Stomach (tissue), 9 donors: ENCODE data around the gene FAM107B. TPM values are rescaled to one million over a fixed set of nuclear protein-coding genes. Genes with fewer than 3 reads are reported as not detected.

Experiments used
- DNase-seq, 2 donors: peaks; one replicate each; pipeline versions ENCODE4 v3.0.0 to v3.0.0-alpha.2; 2013 to 2019
- H3K27ac ChIP-seq, 5 donors: fragments of 200-600 bp in 4 of 5; sonication (generic) in 4 of 5; one replicate each; pipeline ENCODE4 v1.5.1; 2013 to 2019; ENCODE audit warnings: mild to moderate bottlenecking in 1 of 5, moderate library complexity in 1 of 5
- H3K27me3 ChIP-seq, 3 donors: fragments of 200-600 bp; sonication (generic); one replicate each; pipeline ENCODE4 v1.5.1; 2017 to 2019; ENCODE audit warnings: mixed run types in 1 of 3
- H3K36me3 ChIP-seq, 4 donors: fragments of 200-600 bp; sonication (generic); 1 replicate in 3 of 4; 2 replicates in 1 of 4; pipeline ENCODE4 v1.5.1; 2016 to 2019
- H3K4me1 ChIP-seq, 4 donors: fragments of 200-600 bp; sonication (generic); one replicate each; pipeline ENCODE4 v1.5.1; 2016 to 2019
- H3K4me3 ChIP-seq, 4 donors: fragments of 200-600 bp; sonication (generic) in 3 of 4; one replicate each; pipeline ENCODE4 v1.5.1; 2016 to 2019; ENCODE audit warnings: mild to moderate bottlenecking in 1 of 4
- H3K9me3 ChIP-seq, 4 donors: fragments of 200-600 bp; sonication (generic); one replicate each; pipeline ENCODE4 v1.5.1; 2016 to 2019
- EP300 ChIP-seq: sonication (generic); formaldehyde crosslinking; IDR thresholded peaks from one replicate; pipeline ENCODE4 v1.6.1; 2017; ENCODE audit warnings: antibody characterized with exemption
- POLR2A ChIP-seq, 4 donors: fragments of 450-650 bp; IDR thresholded peaks; one replicate each; pipeline ENCODE4 v1.6.1; 2016; ENCODE audit warnings: antibody characterized with exemption in 4 of 4, control low read depth in 2 of 4, mild to moderate bottlenecking in 1 of 4, moderate library complexity in 1 of 4
- POLR2AphosphoS5 ChIP-seq, 3 donors: sonication (generic); formaldehyde crosslinking; IDR thresholded peaks; one replicate each; pipeline ENCODE4 v1.6.1; 2016; ENCODE audit warnings: antibody characterized with exemption in 3 of 3
- WGBS, 5 donors: extraction: QIAGEN DNeasy Blood & Tissue Kit in 3 of 5; methylation state at CpG; one replicate each; pipeline versions ENCODE4 v1.1.5 to v1.1.7; 2013 to 2018; 5-methylcytosine and 5-hydroxymethylcytosine counted together
- intact Hi-C: fragments of 100-400 bp; cut with DNase I; formaldehyde crosslinking; loops from one replicate; pipeline ENCODE4 v1.15.1; 2023; ENCODE audit warnings: low total_unique reads
- polyA plus RNA-seq, 3 donors: library from polyadenylated mRNA; stranded (reverse); fragments of 200-250 nt; gene quantifications; one replicate each; pipeline ENCODE4 v1.2.3, GENCODE V29; 2013
- total RNA-seq, 5 donors: library from RNA; depleted of rRNA; stranded (reverse); fragments of >200 nt; gene quantifications; one replicate each; pipeline versions ENCODE4 v1.1.0 to v1.2.3, GENCODE V29; 2014 to 2016
- TF ChIP-seq, protein P1 (sequence below), 7 experiments: fragments of 450-650 bp in 4 of 7; fragments of 200-600 bp in 3 of 7; sonication (generic) in 3 of 7; IDR thresholded peaks; one replicate each; pipeline ENCODE4 v1.5.1; 2016 to 2019; ENCODE audit warnings: antibody characterized with exemption in 7 of 7, control low read depth in 2 of 7, mild to moderate bottlenecking in 1 of 7
- donor health status: healthy with polysubstance abuse.
- donor health status: Bipolar disorder and iron deficiency.
- donor health status: healthy.

Gene FAM107B
- total and polyA plus RNA-seq, 8 donors, result 18.7 to 397 (median 160) TPM

DNA sequence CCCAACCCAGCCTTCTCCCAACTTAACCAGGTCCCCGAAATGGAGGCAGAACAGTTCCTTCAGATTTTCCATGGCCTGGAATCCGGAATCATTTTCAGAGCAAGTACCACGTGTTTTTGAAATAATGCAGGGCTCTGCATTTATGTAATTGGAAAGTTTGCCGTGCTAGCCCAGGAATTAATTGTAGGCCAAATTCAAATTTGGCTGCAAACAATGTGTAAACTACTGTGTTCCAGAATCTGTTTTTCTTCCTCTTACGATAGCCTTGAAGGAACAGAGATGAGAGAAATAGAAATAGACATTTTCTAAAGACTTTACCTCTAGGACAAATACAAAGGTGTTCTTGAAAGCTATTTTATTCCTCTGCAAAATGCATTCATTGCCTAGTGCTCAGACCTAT lies 77.4 kb downstream of the FAM107B start:
- intact Hi-C loops, result no loop called here
- 77 to 88% (median 83%) methylated on average over 5 of the region's 5 CpGs for WGBS, 5 donors
- Histone ChIP-seq H3K36me3 (no peaks in the 10 kb centered on the region), H3K27ac (no peak overlapping the region), H3K4me1 (peaks cover 0 to 6% (median 0%) of the 10 kb centered on the region in 4 donors), H3K27me3 (no peaks in the 10 kb centered on the region), H3K9me3 (no peaks in the 10 kb centered on the region), H3K4me3 (no peak overlapping the region)
- DNase-seq, result no peak
- TF ChIP-seq POLR2A (IDR thresholded peaks at IDR 0.05) (no peak), EP300 (no peak), POLR2AphosphoS5 (IDR thresholded peaks at IDR 0.05) (no peak)
- TF ChIP-seq, protein P1, sequence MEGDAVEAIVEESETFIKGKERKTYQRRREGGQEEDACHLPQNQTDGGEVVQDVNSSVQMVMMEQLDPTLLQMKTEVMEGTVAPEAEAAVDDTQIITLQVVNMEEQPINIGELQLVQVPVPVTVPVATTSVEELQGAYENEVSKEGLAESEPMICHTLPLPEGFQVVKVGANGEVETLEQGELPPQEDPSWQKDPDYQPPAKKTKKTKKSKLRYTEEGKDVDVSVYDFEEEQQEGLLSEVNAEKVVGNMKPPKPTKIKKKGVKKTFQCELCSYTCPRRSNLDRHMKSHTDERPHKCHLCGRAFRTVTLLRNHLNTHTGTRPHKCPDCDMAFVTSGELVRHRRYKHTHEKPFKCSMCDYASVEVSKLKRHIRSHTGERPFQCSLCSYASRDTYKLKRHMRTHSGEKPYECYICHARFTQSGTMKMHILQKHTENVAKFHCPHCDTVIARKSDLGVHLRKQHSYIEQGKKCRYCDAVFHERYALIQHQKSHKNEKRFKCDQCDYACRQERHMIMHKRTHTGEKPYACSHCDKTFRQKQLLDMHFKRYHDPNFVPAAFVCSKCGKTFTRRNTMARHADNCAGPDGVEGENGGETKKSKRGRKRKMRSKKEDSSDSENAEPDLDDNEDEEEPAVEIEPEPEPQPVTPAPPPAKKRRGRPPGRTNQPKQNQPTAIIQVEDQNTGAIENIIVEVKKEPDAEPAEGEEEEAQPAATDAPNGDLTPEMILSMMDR (IDR thresholded peaks at IDR 0.05), result no peak

DNA sequence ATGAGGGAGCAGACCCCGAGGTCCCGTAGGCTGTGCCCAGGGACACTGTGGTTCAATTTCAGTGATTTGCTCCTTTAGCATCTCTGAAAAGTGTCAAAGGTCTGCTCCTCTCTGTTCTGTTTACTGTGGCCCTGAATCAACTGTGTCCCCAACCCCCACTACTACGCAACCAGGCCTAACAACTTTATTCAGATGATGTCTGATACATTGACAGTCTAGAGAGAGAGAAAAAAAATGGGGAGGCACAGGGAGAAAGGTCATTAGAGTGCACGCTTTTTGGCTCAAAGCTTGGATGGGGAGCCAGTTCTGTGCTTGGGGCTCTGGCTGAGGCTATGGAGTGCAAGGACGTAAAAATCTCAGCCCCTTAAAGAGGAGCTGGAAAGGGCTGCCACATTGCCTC lies 77.9 kb downstream of the FAM107B start:
- no peaks in the 10 kb centered on the region for H3K9me3 ChIP-seq
- TF ChIP-seq, protein P1 (IDR thresholded peaks at IDR 0.05), result no peak
- TF ChIP-seq POLR2AphosphoS5 (IDR thresholded peaks at IDR 0.05), result no peak
- no peak for TF ChIP-seq EP300
- TF ChIP-seq POLR2A (IDR thresholded peaks at IDR 0.05), result no peak
- H3K27me3 ChIP-seq, result no peaks in the 10 kb centered on the region
- H3K27ac ChIP-seq, result no peak overlapping the region
- DNase-seq, result no peak
- H3K4me3 ChIP-seq, result no peak overlapping the region
- no peaks in the 10 kb centered on the region for H3K36me3 ChIP-seq
- peaks cover 0 to 6% (median 0%) of the 10 kb centered on the region in 4 donors for H3K4me1 ChIP-seq
- intact Hi-C loops, result no loop called here
- 86 to 92% (median 91%) methylated on average over 5 of the region's 5 CpGs for WGBS, 5 donors

DNA sequence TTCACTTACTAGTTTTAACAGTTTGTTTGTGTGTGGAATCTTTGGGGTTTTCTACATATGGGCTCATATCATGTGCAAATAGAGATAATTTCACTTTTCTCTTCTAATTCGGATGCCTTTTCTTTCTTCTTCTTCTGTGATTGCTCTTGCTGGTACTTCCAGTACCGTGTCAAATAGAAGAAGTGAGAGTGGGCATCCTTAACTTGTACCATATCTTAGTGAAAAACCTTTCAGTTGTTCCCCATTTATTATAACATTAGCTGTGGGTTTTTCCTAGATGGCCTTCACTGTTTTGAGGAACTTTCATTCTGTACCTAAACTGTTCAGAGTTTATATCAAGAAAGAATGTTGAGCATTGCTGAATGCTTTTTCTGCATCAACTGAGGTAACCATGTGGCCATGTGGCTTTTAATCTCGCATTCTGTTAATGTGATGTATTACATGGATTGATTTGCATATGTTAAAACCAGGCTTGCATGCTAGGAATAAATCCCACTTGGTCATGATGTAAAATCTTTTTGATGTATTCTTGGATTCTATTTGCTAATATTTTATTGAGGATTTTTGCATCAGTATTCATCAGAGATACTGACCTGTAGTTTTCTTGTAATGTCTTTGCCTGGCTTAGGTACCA lies 78.7 kb downstream of the FAM107B start:
- DNase-seq, result no peak
- H3K27ac ChIP-seq, result no peak overlapping the region
- peaks cover 0 to 6% (median 0%) of the 10 kb centered on the region in 4 donors for H3K4me1 ChIP-seq
- H3K36me3 ChIP-seq, result no peaks in the 10 kb centered on the region
- no peak overlapping the region for H3K4me3 ChIP-seq
- WGBS, 5 donors, result 63 to 69% (median 66%) methylated on average over 3 of the region's 3 CpGs
- H3K9me3 ChIP-seq, result no peaks in the 10 kb centered on the region
- TF ChIP-seq EP300, result no peak
- TF ChIP-seq, protein P1 (IDR thresholded peaks at IDR 0.05), result no peak
- H3K27me3 ChIP-seq, result no peaks in the 10 kb centered on the region
- intact Hi-C loops, result no loop called here

DNA sequence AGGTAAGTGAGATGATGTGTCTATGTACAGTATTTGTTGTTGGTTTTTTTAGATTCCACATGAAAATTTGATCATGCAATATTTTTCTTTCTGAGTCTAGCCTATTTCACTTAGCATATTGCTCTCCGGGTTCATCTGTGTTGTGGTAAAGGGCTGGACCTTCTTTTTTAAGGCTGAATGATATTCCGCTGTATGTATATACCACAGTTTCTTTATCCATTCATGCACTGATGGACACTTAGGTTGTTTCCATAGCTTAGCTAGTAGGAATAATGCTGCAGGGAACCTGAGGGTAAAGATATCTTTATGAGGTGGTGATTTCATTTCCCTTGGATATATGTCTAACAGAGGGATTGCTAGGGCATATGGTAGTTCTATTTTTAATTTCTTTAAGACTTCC lies 80.8 kb downstream of the FAM107B start:
- no peak for TF ChIP-seq EP300
- no peak for TF ChIP-seq POLR2AphosphoS5 (IDR thresholded peaks at IDR 0.05)
- TF ChIP-seq POLR2A (IDR thresholded peaks at IDR 0.05), result no peak
- TF ChIP-seq, protein P1 (IDR thresholded peaks at IDR 0.05), result no peak
- Histone ChIP-seq H3K9me3 (no peaks in the 10 kb centered on the region), H3K4me3 (no peak overlapping the region), H3K27me3 (no peaks in the 10 kb centered on the region), H3K27ac (no peak overlapping the region), H3K4me1 (peaks cover 0 to 6% (median 0%) of the 10 kb centered on the region in 4 donors), H3K36me3 (no peaks in the 10 kb centered on the region)
- DNase-seq, result no peak
- intact Hi-C loops, result no loop called here
- 50 to 90% (median 76%) methylated on average over 2 of the region's 2 CpGs for WGBS, 5 donors
